Heart right ventricle (tissue), 16 donors: Measurements from ENCODE around the gene CNRIP1. TPM values are rescaled to one million over a fixed set of nuclear protein-coding genes. Genes with fewer than 3 reads are reported as not detected.
A peak's percentile ranks its signal among the peaks of the same experiment; 100 is the strongest.

Experiments used
- ATAC-seq, 8 donors: fragments of 200-7000 bp; cut with Tn5 transposase; one replicate each; pipeline ENCODE4 v1.9.1; 2020; ENCODE audit warnings: mild to moderate bottlenecking in 8 of 8, moderate library complexity in 8 of 8, moderate number of reproducible peaks in 1 of 8
- DNase-seq, 2 donors: peaks; one replicate each; pipeline ENCODE4 v3.0.0-alpha.2; 2020
- H3K27ac ChIP-seq, 10 donors: fragments of 200-600 bp; sonication (generic) in 2 of 10; one replicate each; pipeline versions ENCODE4 v1.5.0 to v1.8.0; 2020 to 2022; ENCODE audit warnings: mild to moderate bottlenecking in 3 of 10
- H3K27me3 ChIP-seq, 7 donors: fragments of 200-600 bp; one replicate each; pipeline ENCODE4 v1.8.0; 2021 to 2022; ENCODE audit warnings: mild to moderate bottlenecking in 2 of 7
- H3K36me3 ChIP-seq, 9 donors: fragments of 200-600 bp; sonication (generic) in 1 of 9; one replicate each; pipeline versions ENCODE4 v1.5.0 to v1.8.0; 2020 to 2022; ENCODE audit warnings: mild to moderate bottlenecking in 2 of 9
- H3K4me1 ChIP-seq, 9 donors: fragments of 200-600 bp; sonication (generic) in 1 of 9; one replicate each; pipeline versions ENCODE4 v1.5.0 to v1.8.0; 2020 to 2022; ENCODE audit warnings: mild to moderate bottlenecking in 4 of 9
- H3K4me3 ChIP-seq, 10 donors: fragments of 200-600 bp; sonication (generic) in 2 of 10; one replicate each; pipeline versions ENCODE4 v1.5.0 to v1.8.0; 2020 to 2022; ENCODE audit warnings: mild to moderate bottlenecking in 7 of 10, moderate library complexity in 2 of 10
- H3K9me3 ChIP-seq, 11 donors: fragments of 200-600 bp in 10 of 11; sonication (generic) in 2 of 11; one replicate each; pipeline versions ENCODE4 v1.5.0 to v1.8.0; 2013 to 2022; ENCODE audit warnings: mild to moderate bottlenecking in 2 of 11, control low read depth in 1 of 11, moderate library complexity in 1 of 11
- CTCF ChIP-seq, 9 donors: fragments of 200-600 bp; sonication (generic) in 2 of 9; IDR thresholded peaks; one replicate each; pipeline versions ENCODE4 v1.5.0 to v1.8.0; 2021 to 2022; ENCODE audit warnings: antibody characterized with exemption in 9 of 9, mild to moderate bottlenecking in 5 of 9, moderate library complexity in 1 of 9
- WGBS, 2 donors: extraction: QIAGEN DNeasy Blood & Tissue Kit; methylation state at CpG; one replicate each; pipeline ENCODE4 v1.1.7; 2013; ENCODE audit warnings: inconsistent platforms in 1 of 2; 5-methylcytosine and 5-hydroxymethylcytosine counted together
- intact Hi-C, 10 donors: fragments of 100-400 bp; cut with DNase I; formaldehyde crosslinking; loops; one replicate each; pipeline versions ENCODE4 v1.11.1 to v1.14.2; 2022
- polyA plus RNA-seq, 2 donors: library from polyadenylated mRNA; stranded (reverse); fragments of 200-250 nt; gene quantifications; one replicate each; pipeline ENCODE4 v1.2.3, GENCODE V29; 2013
- total RNA-seq, 10 donors: library from RNA; stranded (reverse); fragmentation: NEBNext Ultra II Directional in 3 of 10; extraction: Animal tissue kit (Norgen Biotek cat#: 25700) in 3 of 10; gene quantifications; one replicate each; pipeline versions ENCODE4 v1.2.1 to v1.2.4, GENCODE V29; 2021 to 2023
- donor health status: Arrhythmogenic right ventricular cardiomyopathy.
- donor health status: ischemic (EF 13 %, LVEDD 7.1; RV severe dilation, severe dysfunction).
- donor health status: healthy with polysubstance abuse.
- donor health status: DM: no; HTN: yes; CAD: no.
- donor health status: DM: no; HTN: no; CAD: no.
- donor health status: ischemic (EF 25% LVEDD 6.9; RV normal size, moderate dysfunction).
- donor health status: ischemic (EF 25% LVEDD 5.7; RV mildly dilated, moderate dysfunction).
- donor health status: healthy.
- donor health status: DM: yes; HTN: yes; CAD: no.
- donor health status: Ischemic cardiomyopathy.
- donor health status: ischemic (EF 35%, LVEDD 5.7; RV mildly dilated, moderate dysfunction).
- donor health status: nonischemic (EF 11% LVEDD 7.7; RV severe dilation, severe dysfunction).
- donor health status: DM: yes; HTN: yes; CAD: no.
- donor health status: PGD.
- donor health status: ischemic (EF 29% LVEDD 5.4; RV normal size, mild dysfunction).
- donor health status: nonischemic (EF 23%, LVEDD 6.1; RV moderate dilation, normal function).

The CNRIP1 gene
- total and polyA plus RNA-seq, 12 donors: 4.8 to 13.4 (median 8.9) TPM

DNA sequence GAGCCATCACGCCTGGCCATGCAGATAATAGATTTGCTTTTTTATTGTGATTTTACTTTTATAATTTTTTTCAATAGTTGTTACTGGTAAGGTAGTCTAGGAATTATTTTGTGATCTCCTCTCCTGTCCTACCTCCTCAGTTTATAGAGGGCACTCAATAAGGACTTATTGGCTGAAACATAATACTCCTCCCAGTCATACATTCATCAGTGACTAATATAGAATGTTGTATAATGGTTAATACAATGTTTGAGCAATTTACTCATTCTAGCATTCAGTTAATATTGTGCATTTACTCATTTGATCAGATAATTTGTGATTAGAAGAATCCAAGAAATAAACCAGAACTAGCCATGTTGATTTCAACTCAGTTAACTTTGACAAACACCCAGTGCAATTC, 41.6 kb downstream of the CNRIP1 start:
- TF ChIP-seq CTCF (IDR thresholded peaks at IDR 0.05): no peak
- 100% methylated on average over 1 of the region's 1 CpG for WGBS, 2 donors
- Histone ChIP-seq H3K27ac (no peak overlapping the region), H3K9me3 (no peaks in the 10 kb centered on the region), H3K4me1 (peaks cover 0 to 12% (median 0%) of the 10 kb centered on the region in 9 donors), H3K36me3 (no peaks in the 10 kb centered on the region), H3K4me3 (no peak overlapping the region), H3K27me3 (no peaks in the 10 kb centered on the region)
- intact Hi-C loops: no loop called here
- ATAC-seq (no peak), DNase-seq (no peak)

- Histone ChIP-seq H3K4me1 (peaks cover 0 to 18% (median 3%) of the 10 kb centered on the region in 9 donors), H3K27me3 (no peaks in the 10 kb centered on the region), H3K36me3 (no peaks in the 10 kb centered on the region), H3K9me3 (no peaks in the 10 kb centered on the region), H3K27ac (no peak overlapping the region), H3K4me3 (no peak overlapping the region)
- no peak for TF ChIP-seq CTCF (IDR thresholded peaks at IDR 0.05)
- WGBS, 2 donors: 54 to 65% methylated on average over 3 of the region's 3 CpGs
- ATAC-seq: no peak
- DNase-seq: no peak
- intact Hi-C loops: no loop called here
These were observed 45.7 kb downstream of the CNRIP1 start for GRCh38 chr2:68274022-68274421.

DNA sequence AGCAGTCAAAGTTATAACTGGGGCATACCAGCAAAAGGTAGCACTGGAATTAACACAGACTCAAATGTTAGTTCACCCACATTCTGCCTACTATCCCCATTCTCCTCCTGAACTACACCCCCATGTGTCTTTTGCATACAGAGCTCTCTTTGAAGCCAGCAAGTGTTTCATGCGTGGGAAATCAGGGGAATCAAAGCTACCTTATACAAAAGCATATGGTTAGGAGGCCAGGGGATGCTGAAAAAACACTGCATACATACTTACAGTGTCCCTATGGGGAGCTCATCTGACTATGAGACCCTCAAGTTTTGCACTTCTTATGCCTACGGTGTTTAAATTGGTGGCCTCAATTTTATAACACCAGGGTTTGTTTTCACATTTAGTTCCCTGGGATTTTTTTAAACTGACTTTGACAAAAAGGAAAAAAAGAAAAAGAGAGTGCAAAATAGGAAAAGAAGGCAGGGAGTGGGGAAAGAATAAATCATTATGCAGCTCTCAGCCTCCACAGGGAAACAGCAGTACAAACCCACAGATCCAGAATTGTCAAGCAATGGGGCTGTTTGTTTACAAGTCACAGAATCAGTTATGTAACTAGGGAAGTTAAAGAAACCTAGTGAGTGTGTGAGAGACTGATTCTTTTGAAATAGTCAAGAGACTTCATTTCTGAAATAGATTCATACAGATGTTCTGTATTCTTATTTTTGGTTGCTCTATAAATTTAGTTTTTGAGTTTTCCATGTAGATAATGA, 47.3 kb downstream of the CNRIP1 start:
- Histone ChIP-seq H3K4me3 (no peak overlapping the region), H3K27me3 (no peaks in the 10 kb centered on the region), H3K27ac (peak overlapping the region in 3 of 10 donors; percentile 7 to 43 (median 10)), H3K36me3 (no peaks in the 10 kb centered on the region), H3K4me1 (peaks cover 0 to 18% (median 3%) of the 10 kb centered on the region in 9 donors), H3K9me3 (no peaks in the 10 kb centered on the region)
- intact Hi-C loops: no loop called here
- TF ChIP-seq CTCF (IDR thresholded peaks at IDR 0.05): no peak
- 79% methylated on average over 2 of the region's 2 CpGs for WGBS, 2 donors
- DNase-seq (no peak), ATAC-seq (peak in 4 of 8 donors; percentile 43 to 87 (median 56))

- Histone ChIP-seq H3K4me3 (no peak overlapping the region), H3K9me3 (no peaks in the 10 kb centered on the region), H3K27ac (no peak overlapping the region), H3K36me3 (no peaks in the 10 kb centered on the region), H3K4me1 (peaks cover 0 to 1% (median 0%) of the 10 kb centered on the region in 9 donors), H3K27me3 (no peaks in the 10 kb centered on the region)
- 97% methylated on average over 1 of the region's 1 CpG for WGBS, 2 donors
- intact Hi-C loops: no loop called here
- DNase-seq: no peak
- ATAC-seq: no peak
- no peak for TF ChIP-seq CTCF (IDR thresholded peaks at IDR 0.05)
These were observed 53.1 kb downstream of the CNRIP1 start for GRCh38 chr2:68266655-68267054.
